ENCODE data around the gene BCAR3.

Gene BCAR3

DNA sequence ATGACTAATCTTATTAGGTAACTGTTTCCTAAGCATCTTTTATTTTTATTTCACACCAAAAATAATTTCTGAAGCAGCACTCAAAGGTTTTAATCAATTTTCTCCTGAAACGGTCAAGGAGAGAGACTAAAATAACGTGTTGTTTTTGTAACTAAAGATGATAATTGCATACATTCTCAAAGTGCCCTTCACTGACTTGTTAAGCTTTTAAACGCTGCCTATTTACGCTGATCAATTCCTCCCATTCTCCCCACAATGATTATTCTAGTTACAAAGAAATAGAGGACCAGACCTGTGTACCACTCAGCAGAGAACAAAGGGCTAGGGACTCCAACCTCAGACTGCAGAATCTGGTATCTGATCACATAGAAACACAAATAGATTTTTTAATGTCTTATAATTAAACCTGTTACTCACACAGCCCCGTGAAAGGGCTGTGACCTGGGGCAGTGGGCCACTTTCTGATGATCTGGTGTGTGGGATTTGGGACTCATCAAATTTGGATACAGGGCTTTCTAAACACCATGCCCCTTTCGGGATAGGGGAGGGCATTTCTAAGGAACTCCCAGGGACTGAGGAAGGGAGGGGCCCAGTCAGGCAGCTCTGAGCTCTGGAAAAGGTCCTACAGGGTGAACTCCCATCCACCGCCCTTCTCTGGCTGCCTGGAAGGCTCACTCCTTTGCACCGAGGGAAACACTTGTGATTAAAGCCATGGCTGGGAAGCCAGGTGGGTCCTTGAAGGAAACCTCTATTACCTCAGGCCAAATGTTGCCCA is 65.2 kb downstream of the BCAR3 start:
- DNase-seq (ENCODE audit: low read depth in 2 of 2): no peak

DNA sequence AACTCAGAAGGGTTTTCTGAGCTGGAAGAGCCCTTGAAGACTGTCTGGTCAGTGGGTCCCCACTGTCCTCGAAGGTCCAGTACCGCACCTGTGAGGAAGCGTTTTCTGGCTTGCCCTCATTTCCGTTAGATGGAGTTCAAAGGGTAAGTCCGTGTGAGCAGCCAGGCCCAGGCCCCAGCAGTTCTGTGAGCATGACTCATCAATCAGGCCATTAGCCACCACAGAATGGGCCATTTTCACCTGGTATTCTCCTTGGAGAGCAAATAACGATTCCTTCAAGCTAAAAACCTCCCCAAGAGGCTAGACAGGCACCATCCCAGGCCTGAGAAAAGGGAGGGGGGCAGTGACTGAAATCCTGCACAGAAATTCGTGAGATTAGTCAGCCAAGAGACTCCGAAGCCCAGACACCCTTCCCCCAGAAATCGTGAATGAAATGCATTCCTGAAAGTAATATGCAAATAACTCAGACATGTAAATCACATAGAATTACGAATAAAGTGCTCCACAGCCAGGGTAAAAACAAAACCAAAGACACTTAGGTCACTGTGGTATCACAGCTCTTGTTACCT is 66.0 kb downstream of the BCAR3 start:
- no peak for DNase-seq (ENCODE audit: low read depth in 2 of 2)

DNA sequence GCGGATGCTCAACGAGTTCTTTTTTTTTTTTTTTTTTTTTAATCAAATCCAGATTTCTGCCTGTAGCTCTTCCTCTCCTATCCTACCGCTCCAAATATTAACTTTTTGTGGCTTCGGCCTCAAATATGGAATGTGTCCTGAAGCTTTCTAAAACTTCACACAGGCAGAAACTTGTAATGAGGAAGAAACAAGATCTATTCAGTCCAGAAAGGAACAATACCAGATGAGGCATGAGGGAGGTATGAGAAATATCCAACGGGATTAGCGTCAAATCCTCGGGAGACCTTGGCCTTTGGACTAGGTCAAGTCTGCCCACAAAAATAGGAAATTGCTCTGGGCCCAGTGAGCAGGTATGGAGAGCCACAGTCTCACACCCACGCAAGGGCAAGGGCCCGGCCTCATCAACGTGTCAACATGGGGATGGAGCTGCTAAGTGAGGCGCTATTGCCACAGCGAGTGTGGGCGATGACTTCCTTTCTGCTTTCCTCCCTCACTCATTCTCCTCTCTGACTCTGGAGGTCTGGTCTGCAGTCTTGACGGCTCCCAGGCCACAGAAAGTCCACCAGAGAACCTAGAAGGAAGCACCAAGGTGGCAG is 66.6 kb downstream of the BCAR3 start:
- no peak for DNase-seq (ENCODE audit: low read depth in 2 of 2)

DNA sequence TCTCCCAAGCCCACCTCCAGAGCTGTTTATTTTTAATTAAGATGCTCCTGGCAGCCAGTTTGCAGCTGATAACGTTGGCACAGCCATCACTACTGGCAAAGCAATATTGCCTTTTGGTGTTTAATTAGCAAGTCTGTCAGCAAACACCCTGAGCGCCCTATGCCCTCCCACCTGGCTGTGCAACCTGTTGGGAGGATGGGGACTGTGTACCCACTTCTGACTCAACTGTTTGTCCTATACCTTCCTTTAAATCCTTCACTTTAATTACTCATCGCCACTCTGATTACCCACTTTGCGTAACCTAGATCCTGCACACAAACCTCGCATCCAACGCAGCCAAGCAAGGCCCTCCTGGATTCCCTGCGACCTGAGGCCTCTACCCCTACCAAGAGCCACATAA is 67.1 kb downstream of the BCAR3 start:
- no peak for DNase-seq (ENCODE audit: low read depth in 2 of 2)

DNA sequence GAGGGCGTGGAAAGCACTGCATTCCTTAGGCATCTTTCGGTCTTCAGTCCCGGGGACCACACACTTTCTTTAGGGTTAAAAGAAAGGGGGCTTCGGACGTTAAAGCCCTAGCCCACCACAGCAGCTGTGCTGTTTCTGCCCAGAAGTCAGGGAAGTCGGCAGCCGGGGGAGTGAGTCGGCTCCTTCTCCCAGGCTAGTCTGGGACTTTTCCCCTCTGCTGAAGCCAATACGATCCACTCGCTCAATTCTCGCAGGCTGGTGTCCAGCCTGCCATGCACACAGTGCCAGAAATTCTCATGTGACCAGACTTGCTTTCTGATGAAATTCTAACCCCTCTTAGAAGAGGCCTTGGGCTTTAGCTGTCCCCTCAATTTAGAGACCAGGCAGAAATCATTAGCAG is 67.7 kb downstream of the BCAR3 start:
- no peak for DNase-seq (ENCODE audit: low read depth in 2 of 2)

DNA sequence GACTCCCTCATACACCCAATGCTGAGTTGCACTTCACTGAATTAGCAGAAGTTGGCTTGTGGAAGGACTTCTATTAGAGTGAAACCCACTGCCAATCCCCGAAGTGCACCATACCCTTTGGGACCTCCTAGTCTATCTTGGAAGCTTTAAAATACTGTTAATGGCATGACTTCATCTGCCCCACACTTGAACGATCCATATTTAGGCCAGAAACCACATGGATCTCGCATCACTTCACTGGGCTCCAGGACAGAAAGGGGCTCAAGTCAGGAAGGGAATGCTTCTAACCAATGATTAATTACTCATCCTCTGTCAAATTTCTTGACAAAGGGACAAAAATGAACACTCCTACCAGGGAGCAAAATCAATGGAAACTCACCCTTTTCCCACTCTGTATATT is 69.1 kb downstream of the BCAR3 start:
- DNase-seq (ENCODE audit: low read depth in 2 of 2): no peak

DNA sequence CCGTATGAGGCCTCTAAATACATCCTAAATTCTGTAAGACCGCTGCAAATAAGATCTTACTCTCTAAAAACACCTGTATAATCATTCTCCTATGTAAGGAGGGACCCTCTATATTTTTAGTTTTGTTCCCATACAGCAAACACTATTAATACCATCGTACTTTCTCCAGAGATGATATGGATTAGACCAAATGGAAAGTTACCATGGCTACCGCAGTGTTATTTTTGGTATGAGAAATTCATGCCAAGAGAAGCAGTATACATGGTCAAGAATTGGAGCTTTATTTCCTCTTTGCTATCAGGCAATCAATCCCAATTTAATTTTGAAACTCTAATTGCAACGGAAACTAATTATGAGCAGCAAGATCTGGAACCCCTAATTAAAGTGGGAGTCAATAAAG is 70.0 kb downstream of the BCAR3 start:
- DNase-seq (ENCODE audit: low read depth in 2 of 2): no peak

DNA sequence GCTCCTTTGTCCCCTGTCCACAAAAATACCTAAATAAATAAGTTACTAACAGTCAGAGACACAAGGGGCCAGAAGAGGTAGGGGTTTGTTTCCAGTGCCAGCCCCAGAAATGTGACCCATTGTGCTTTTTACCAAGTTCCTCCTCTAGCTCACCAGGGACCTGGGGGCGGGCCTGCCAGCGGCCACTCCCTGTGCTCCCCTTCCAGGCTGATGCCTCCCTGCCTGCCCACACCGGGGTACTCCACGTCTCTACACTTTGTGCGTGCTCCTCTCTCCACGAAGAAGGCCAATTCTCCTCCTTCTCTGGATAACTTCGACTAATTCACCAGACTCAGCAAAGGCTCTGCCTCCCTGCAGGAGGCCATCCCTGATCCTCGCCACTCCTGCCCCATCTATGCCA is 72.1 kb downstream of the BCAR3 start:
- DNase-seq (ENCODE audit: low read depth in 2 of 2): no peak

DNA sequence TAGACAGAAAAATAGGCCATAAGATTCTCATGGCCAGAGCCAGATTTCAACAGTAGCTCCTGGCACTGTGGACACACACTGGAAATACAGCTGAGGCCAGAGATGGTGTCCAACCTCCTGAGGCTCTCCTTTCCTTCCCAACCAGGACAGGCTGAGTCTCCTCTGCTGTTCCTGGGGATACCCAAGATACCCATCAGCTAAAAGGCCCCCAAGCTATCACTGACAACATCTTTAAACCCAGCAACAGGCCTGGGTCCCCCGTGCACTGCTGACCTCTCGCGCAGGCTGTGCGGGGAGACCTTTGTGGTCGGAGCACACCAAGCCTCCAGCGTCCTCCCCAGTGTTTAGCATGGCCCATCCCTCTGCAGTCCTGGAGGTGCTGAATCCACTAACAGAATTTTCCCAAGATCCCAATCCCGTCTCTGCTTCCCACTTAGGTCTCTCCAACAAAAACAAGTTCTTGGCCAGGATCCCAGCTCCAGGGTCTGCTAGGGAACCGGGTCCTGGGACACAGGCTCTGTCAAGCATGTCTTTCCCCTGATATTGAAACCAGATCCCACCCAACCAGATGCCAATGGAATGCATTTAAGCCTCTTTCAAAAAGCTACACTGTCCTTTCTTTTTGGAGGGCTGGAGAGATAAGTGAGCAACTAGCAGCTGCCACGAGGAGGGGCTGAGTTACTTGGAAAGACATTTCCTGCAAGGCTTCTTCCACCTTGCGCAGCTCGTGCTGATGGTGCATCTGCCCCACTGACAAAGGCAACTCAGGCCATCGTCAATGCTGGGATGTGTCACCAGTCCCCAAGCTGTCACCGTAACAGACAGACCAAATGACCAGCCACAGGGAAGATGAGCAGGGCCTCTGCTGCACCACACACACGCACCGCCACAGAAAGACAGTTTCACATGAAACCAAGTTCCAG is 73.2 kb downstream of the BCAR3 start:
- no peak for DNase-seq (ENCODE audit: low read depth in 2 of 2)

DNA sequence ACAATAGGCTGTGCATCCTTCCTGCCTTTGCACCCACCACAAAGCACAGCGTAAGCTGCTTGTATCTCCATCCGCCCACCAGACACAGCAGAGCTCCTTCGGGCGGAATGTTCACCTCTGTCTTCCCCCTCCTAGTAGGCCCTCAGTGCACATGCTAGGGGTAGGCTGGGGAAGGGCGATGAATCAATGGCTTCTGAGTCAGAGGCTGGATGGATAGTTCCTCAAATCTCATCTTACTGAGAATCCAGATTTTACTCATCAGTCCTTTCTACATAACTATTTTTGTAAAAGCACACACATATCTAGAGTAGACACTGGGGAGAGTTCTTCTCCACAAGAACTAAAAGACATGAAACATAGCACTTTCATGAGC is 73.8 kb downstream of the BCAR3 start:
- no peak for DNase-seq (ENCODE audit: low read depth in 2 of 2)

DNA sequence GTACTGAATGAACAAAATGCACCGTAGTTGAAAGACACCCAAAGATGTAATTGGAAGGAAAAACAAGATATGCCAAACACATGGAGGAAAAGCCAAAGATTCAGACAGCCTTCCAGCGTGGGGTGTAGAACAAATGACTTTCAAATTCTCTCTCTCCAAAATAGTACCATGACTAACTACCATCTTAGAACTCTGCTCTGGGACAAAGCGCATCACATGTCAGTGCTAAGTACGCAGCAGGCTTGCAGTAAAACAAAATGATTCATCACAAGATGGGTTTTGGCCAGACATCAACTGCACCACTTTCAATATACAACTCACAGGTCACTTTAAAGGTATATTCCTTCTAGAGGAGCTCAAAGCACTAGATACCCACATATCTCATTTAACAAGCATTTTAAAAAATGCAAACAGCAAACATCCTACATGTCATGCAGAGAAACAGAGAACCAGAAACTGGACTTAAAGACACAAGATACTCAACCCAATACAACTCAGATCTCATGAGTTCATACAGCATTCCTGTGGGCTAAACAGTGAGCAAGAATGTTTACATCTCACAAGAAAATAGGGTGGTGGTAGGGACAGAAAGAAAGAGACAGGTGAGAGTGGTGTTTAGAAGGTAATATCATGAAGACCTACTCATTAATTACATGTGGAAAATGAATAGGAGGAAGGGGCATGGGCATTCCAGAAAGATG is 75.7 kb downstream of the BCAR3 start:
- no peak for DNase-seq (ENCODE audit: low read depth in 2 of 2)

DNA sequence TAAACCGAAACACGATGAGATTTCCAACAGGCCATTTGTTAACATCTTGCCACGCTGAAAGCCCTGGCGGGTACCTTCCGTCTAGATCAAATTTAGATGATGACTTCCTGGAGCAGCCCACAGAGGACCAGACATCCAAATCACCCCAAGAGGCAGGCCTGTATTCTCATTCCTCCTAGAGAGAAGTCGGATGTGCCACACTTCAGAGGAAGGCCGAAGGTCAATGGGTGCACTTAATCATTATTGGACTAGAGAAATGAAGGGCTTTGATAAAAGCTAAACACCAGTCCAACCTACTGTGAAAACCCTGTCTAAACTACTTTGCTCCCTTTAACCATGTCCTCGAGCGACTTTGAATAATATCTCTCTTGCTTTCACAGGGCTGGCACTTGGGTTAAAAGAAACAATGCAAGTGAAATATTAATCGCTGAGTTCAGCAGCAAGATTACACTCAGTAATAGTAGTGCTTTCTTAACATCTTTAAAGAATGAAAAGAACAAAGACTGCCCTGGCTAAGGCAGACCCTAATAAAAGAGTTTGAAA is 76.5 kb downstream of the BCAR3 start:
- DNase-seq (ENCODE audit: low read depth in 2 of 2): no peak

DNA sequence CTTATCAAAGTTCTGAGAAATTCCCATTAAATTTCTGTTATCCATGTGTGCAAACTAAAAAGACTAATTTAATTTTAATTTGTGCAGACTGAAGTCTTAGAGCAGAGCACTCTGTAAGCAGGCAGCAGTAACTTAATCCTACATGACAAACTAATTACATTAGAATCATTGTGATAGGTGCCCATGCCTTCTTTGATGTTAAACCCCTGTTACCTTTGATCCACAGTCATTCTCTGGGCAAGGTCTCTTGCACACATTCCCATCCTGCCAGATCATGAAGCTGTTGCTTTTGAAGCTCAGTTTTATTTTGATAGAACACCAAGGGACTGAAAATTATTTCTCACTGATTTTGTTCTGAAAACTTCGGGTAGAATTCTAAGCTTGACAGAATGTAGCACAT is 77.2 kb downstream of the BCAR3 start:
- DNase-seq (ENCODE audit: low read depth in 2 of 2): no peak

DNA sequence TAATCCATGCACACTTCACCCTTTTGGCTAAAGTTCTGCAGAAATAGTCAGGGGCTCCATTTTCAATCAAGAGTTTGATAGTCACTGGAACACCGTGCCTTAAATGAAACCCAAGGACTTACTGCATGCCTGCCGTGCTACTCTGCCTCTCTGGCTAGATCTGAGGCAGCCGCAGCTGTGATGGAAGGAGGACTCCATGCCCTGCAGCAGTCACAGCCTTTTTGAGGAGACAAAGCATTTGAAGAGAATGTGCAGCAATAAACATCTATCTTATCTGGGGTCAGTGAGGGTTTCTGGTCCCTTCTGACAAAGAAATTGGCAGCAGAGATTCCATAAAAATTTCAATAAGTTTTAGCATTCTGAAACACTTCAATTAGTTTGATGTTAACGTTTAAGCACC is 78.0 kb downstream of the BCAR3 start:
- DNase-seq (ENCODE audit: low read depth in 2 of 2): no peak

DNA sequence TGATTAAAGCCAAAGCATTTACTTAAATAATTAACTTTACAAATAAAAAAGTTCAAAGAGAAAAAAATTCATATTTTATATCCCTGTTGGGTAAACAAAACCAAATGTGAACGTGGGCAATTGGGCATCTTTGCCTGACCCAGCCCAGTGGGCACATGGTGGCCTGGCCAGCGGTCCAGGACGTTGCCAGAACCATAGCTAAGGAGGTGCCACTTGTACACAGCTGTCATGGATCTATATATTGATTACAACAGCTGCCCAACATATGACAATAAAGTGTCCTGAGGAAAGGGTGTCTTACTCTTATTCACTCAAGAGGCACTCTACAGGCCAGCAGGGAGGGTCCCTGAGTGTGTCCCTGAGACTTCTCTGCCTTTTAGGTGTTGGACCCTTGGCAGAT is 78.5 kb downstream of the BCAR3 start:
- DNase-seq (ENCODE audit: low read depth in 2 of 2): no peak

DNA sequence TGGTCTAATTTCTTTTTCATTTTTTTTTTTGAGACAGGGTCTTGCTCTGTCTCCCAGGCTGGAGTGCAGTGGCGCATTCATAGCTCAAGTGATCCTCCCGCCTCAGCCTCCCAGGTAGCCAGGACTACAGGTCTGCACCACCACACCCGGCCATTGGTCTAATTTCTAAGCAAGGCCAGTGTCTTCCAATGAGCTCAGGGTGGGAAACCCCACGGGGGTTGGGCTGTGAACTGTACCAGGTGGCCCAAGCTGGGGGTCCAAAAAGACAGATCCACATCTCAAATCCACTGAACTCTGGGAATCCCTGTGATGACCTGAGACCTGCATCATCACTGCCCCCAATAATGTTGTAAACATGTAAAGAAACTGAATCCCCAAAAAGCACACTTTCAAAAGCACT is 79.5 kb downstream of the BCAR3 start:
- DNase-seq (ENCODE audit: low read depth in 2 of 2): no peak

DNA sequence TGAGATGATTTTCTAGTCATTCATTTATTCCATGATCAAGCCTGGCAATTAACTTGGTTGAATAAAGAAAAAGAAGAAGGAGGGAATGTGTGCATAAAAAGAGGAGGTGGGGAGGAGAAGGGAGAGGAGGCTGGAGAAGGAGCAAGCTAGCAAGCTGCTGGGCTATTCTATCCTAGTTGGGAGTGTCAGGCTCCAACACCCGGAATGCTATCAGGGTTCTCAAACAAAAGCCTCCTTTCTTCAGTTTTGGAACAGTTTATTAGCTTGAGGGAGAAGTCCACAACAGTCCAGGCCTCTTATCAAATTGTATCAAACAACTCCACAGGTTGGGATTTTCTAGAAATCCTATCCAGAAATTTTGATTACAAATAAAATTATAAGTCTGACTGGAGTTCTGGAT is 80.0 kb downstream of the BCAR3 start:
- no peak for DNase-seq (ENCODE audit: low read depth in 2 of 2)

DNA sequence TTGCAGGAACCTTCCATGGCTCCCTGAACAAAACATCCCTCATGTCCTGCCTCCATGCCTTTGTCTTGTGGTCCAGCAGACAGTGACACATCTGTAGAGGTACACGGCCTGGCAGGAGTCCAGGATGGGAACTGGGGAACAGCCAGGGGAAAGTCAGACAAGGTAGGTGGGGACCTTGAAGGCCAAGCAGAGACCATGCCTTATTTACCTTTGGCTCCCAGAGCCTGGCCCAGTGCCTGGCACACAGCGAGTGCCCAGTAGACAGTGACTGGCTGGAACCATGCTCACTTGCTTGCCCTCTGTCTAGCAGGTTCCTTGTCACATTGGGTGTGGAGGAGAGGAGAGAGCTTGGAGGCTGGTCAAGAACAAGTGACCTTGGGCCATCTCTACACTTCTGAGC is 81.0 kb downstream of the BCAR3 start:
- DNase-seq (ENCODE audit: low read depth in 2 of 2): no peak

DNA sequence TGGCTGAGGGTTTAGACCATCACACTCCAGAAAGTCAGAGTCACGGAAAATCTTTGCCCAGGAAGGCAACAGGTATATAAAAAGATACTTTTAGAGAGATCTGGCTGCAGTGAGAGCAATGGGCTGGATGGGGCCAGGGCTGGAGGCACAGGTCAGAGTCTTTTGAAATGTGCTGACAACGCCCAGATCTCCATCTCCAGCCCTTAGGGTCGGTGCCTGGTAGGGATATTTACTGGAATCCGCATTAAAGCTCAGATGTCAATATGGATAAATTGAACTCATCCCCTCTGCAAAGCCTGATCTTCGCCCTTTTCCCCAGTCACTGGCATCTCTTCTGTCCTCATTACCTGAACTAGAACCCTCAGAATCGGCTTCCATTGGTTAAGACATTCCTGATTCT is 82.2 kb downstream of the BCAR3 start:
- no peak for DNase-seq (ENCODE audit: low read depth in 2 of 2)

DNA sequence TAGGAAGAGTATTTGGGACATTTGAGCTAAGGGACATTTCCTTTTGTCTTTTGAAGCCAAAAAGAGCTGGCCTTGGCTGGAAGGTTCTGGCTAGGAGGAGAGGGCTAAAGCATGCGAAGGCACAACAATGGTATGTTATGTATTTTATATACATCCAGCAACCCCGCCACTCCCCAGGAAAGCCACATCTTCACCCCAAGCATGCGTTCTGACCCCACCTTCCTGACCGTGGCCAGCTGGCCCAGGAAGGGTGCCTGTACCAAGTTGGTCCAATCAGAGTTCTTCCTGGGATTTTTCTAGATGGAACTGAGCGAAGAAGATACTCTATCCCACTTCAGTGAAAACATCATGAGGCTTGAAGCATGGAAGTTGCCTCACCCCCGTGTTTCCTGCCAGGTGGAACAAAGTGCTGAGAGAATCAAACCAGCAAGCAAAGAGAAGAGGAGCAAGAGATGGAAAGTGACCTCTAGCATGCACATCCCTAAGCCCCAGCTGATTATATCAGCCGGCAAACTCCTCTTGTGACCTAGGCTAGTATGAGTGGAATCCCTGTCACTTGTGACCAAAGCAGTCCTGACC is 82.7 kb downstream of the BCAR3 start:
- DNase-seq (ENCODE audit: low read depth in 2 of 2): no peak

DNA sequence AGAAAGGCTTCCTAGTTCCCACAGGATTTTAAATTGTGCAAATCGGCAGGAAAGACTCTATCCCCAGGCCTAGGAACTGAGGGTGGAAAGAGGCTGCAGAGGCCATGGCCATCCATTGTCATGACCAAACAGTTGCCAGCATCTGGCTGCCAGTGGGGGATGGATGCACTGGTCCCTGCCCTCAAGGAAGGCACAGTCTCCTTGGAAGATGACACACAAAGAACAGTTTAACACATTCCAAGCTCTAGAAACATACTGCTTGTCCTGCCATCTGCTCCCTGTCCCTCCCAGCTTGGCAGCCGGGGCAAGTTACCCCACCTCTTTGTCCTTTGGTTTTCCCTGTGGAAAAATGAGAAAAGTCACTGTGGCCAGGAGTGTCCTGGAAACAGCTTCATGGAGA is 83.2 kb downstream of the BCAR3 start:
- DNase-seq (ENCODE audit: low read depth in 2 of 2): no peak

Data from activated CD8-positive, alpha-beta memory T cell treated with anti-CD3 and anti-CD28 coated beads for 4 hours (primary cell).